LNCaP clone FGC (cell line): ENCODE measurements around the gene NALCN.

Source experiments
- DNase-seq: peaks from one replicate; pipeline ENCODE4 v3.0.0-alpha.2; 2011; ENCODE audit warnings: low read depth
- H3K4me3 ChIP-seq: 2 replicates; pipeline ENCODE4 v1.5.1; 2011; ENCODE audit warnings: mild to moderate bottlenecking, low read depth, low read length, control low read depth
- CTCF ChIP-seq: IDR thresholded peaks from 2 replicates; pipeline ENCODE4 v1.5.1; 2012; ENCODE audit warnings: mild to moderate bottlenecking; ENCODE audit not compliant: control insufficient read depth, insufficient read depth; ENCODE audit errors: extremely low read depth

Gene NALCN

GRCh38 chr13:101416181-101417042 is at the start of gene NALCN:
Gene NALCN (minus strand): TSS chr13:101416508. CDS start chr13:101399126, 17,382 bp downstream.
- peak within 1 kb of the TSS; percentile 29 for H3K4me3 ChIP-seq
- no peak for DNase-seq
- TF ChIP-seq CTCF: no peak

- no peak for TF ChIP-seq CTCF
- no peak for DNase-seq
- no peak overlapping the region for H3K4me3 ChIP-seq
Measured at GRCh38 chr13:101465877-101466276, 49.6 kb upstream of the NALCN start.

- no peak overlapping the region for H3K4me3 ChIP-seq
- no peak for DNase-seq
- no peak for TF ChIP-seq CTCF
Measured at GRCh38 chr13:101457176-101457575, 40.9 kb upstream of the NALCN start.

GRCh38 chr13:101455863-101456262 is 39.6 kb upstream of the NALCN start:
- no peak overlapping the region for H3K4me3 ChIP-seq
- no peak for DNase-seq
- no peak for TF ChIP-seq CTCF

GRCh38 chr13:101454767-101455166 is 38.5 kb upstream of the NALCN start:
- no peak overlapping the region for H3K4me3 ChIP-seq
- TF ChIP-seq CTCF: no peak
- no peak for DNase-seq

- H3K4me3 ChIP-seq: peak overlapping the region; percentile 13; the same call in 1 of the 2 replicates
- no peak for DNase-seq
- peak; percentile 32 for TF ChIP-seq CTCF
Measured at GRCh38 chr13:101453784-101454201, 37.5 kb upstream of the NALCN start.
